ENCODE results near the gene SLC4A9. TPM values are rescaled to one million over a fixed set of nuclear protein-coding genes. Genes with fewer than 3 reads are reported as not detected.
A peak's percentile ranks its signal among the peaks of the same experiment; 100 is the strongest.
"Not testable (repeated sequence)": the region's sequence is repeated elsewhere in the genome, so short reads cannot be mapped to it uniquely, and the experiment has no call there.

SLC4A9 gene
- total RNA-seq, 1 experiment from 2014 or later, result not detected

DNA sequence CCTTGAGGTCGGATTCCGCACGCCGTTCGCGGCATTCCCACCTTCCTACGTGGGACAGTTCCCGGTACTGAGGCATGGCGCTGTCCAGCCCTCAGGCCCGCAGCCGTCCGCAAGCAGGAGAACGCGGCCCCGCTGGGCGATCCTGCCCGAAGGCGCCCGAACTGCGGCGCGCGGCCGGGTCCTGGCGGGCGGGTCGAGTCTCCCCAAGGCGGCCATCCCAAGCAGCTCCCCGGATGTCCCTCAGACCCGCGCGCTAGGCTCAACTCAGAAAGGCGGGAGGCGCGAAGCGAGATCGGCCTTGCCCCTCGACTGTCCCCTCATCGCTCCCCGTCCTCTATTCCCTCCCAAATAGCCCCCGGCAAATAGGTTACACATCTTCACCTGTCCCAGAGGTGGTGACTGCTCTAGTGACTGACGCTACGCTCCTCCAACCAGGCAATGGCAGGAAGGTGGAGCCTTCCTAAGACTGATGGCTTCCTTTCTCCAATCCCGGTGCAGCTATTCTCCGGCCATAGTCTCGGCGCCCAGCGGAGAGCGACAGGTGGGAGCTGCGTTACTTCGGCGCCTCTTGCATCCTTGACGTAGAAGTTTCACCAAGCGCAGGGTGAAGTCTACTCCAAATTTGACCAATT lies 40.9 kb downstream of the SLC4A9 start:
- DNase-seq (ENCODE audit: low read depth), result peak; percentile 94

DNA sequence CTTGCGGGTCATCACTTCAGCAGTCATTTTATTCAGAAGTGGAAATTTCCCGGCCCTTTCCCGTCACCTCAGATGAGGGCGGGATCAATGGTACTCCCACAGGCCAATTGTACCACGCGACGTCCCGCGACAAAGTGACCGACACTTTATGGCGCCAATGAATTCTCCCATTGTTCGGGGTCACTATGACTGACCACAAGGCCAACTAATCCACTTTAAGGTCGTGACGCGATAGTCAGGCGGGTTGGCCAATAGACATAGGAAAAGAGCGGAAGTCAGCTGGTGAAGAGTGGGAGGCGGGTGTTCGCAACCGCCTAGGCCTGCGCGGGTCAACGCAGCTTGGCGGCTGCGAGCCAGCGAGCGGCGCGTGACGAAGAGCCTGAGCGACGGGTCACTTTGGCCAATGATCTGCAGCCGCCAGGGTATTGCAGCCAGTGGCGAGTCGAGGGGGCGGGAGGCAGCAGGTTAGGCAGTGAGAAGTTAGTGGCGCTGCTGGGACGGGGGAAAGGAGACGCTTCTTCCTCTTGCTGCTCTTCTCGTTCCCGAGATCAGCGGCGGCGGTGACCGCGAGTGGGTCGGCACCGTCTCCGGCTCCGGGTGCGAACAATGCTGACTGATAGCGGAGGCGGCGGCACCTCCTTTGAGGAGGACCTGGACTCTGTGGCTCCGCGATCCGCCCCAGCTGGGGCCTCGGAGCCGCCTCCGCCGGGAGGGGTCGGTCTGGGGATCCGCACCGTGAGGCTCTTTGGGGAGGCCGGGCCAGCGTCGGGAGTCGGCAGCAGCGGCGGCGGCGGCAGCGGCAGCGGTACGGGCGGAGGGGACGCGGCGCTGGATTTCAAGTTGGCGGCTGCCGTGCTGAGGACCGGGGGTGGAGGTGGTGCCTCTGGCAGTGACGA lies 41.6 kb downstream of the SLC4A9 start, which contains the start of gene ANKHD1:
TSS of gene ANKHD1 (plus strand) at position 472 of the 896 bp plus-strand sequence. CDS start at position 607, 135 bp downstream.
- DNase-seq (ENCODE audit: low read depth), result peak; percentile 100

DNA sequence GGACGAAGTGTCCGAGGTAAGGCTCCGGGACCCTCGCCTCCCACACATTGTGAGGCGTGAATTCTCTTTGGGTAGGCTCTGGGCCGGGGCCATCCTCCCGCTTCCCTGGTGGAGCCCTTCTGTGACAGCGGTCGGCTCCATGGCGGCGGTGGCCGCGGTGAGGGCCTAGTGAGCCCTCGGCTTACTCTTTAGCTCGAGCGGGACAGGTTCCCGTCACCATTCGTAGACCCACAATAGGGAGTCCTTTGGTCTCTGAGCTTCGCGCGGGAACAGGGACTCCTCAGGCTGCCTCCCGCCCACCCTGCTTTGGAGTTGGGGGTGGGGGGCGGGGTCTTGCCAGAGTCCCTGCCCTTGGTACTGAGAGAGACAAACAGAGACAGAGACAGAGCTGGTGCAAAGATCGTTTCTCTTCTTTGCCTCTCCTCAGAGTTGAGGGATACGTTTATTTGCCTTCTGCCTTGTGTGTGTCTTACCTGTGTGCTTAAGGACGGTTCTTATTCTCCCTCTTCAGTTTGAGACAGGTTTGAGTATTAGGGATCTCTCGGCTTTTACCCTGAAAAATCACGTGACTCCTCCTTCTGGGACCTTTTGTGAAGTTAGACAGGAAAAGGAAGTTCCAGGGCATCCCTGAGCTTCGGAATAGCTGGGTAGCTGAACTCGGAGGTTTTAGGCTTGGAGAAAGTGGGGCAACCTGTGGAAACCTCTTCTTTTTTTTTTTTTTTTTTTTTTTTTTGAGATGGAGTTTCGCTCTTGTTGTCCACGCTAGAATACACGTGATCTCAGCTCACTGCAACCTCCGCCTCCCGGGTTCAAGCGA lies 42.5 kb downstream of the SLC4A9 start:
- DNase-seq (ENCODE audit: low read depth), result peak; percentile 47

DNA sequence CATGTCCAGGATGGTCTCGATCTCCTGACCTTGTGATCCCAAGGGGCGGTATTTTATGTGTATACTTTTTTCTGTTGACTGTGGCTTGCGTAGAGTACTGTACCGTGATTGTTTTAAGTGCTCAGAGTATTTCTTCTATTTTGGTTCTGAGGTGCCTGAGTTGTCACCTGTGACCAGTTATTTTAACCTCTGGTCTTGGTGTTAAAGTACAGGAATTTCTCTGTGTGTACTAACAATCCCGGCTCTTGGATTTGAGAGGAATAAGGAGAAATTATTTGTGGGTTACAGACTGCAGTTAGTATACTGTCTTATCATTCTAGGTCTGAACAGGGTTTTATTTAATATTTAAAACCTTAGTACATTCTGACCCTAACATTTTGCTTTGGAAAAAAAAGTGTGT lies 43.6 kb downstream of the SLC4A9 start:
- DNase-seq (ENCODE audit: low read depth), result no peak

DNA sequence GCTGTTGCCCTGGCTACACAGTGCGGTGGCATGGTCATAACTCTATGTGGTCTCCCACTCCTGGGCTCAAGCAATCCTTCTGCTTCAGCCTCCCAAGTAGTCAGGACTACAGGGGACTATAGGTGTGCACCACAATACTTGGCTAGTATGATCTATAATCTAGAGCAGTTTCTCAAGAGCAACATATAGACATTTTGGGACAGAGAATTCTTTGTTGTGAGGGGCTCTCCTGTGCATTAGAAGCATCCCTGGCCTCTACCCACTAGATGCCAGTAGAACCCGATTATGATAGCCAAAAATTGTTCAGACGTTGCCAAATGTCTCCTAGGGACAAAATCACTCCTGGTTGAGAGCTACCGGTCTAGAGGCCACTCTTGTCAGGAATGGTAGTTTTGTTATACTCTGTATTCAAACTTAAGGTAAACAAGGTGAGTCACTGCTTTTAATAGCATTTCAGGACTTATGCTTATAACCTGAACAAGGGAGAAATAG lies 48.8 kb downstream of the SLC4A9 start:
- DNase-seq (ENCODE audit: low read depth), result no peak

DNA sequence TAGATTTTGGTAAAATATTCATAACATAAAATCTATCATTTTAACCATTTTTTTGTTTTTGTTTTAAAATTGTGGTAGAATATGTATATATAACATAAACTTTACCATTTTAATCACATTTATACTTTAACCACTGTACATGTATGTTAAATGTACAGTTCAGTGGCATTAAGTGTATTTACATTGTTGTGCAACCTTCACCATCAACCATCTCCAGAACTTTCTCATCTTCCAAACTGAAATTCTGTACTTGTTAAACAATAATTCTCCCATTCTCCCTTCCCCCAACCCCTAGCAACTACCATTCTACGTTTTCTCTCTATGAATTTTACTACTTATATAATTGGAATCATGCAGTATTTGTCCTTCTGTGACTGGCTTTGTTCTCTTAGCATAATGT lies 53.2 kb downstream of the SLC4A9 start:
- no peak for DNase-seq (ENCODE audit: low read depth)

DNA sequence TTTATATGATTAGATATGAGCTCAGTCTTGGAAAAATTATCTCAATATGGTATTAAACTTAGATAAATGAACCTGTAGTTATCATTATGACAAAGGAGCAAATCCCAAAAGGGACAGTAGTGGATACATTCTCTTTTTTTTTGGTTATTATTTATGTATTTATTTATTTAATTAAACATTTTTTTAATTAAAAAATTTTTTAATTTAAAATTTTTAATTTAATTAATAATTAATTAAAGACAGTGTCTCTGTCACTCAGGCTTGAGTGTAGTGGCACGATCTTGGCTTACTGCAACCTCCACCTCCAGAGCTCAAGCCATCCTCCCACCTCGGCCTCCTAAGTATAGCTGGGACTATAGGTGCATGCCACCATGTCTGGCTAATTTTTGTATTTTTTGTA lies 57.2 kb downstream of the SLC4A9 start:
- DNase-seq (ENCODE audit: low read depth), result no peak

DNA sequence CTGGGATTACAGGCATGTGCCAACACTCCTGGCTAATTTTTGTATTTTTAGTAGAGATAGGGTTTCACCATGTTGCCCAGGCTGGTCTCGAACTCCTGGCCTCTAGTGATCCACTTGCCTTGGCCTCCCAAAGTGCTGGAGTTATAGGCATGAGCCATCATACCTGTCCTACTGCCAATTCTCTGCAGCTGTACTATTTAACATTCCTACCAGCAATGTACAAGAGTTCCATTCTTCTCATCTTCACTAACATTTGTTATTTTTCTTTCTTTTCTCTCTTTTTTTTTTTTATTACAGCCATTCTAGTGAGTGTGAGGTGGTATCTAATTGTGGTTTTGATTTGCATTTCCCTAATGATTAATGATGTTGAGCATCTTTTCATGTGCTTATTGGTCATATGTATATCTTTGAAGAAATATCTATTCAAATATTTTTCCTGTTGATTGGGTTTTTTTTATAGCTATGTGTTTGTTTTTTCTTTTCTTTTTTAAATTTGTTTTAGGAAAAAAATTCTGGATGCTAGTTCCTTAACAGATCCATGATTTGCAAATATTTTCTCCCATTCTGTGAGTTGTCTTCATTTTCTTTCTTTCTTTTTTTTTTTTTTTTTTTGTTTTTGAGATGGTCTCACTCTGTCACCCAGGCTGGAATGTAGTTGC lies 59.0 kb downstream of the SLC4A9 start:
- DNase-seq (ENCODE audit: low read depth), result no peak

DNA sequence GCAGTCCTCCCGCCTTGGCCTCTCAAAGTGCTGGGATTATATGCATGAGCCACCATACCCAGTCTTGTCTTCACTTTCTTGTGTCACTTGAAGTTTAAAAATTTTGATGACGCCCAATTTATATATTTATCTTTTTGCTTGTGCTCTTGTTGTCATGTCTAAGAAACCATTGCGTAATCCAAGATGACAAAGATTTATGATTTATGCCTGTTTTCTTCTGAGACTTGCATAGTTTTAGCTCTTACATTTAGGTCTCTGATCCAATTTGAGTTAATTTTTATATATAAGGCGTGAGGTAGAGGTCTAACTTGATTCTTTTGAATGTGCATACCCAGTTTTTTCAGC lies 60.2 kb downstream of the SLC4A9 start:
- no peak for DNase-seq (ENCODE audit: low read depth)

DNA sequence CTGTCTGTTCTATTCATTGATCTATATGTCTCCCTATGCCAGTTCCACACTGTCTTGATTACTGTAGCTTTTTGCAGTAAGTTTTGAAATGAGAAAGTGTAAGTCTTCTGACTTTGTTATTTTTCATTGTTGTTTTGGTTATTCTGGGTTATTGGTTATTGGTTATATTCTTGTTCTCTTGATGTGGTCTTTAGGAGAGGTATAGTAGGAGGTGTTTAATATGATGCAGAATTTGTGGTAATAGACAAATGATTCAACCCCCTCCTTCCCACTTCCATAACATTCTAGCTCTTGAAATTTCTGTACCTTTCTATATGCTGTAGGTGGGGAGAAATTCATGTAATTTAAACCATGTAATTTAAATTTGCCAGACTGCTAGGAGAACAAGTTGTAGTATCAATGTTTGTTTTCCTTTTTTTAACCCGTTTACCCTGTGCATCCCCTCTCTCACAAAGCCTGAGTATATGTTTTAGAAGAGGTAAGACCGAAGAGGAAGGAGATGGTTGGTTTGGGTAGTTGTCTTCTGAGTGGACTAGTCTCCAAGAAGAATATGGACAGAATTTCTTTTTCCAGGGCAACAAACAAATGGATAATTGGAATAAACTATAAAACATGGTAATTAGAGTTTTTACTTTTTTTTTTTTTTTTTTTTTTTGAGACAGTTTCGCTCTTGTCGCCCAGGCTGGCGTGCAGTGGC lies 60.8 kb downstream of the SLC4A9 start:
- DNase-seq (ENCODE audit: low read depth), result no peak

DNA sequence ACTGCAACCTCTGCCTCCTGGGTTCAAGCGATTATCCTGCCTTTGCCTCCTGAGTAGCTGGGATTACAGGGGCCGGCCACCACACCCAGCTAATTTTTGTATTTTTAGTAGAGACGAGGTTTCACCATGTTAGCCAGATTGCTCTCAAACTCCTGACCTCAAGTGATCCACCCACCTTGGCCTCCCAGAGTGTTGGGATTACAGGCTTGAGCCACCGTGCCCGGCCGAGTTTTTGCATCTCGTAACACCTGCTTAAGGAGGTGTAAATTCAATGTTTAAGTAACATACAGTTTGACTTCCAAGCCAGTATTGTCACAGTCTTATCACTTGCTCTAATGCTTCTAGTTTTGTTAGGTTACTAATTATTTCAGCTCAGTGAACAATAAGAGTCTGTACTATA lies 61.4 kb downstream of the SLC4A9 start:
- not testable (repeated sequence) for DNase-seq (ENCODE audit: low read depth)

DNA sequence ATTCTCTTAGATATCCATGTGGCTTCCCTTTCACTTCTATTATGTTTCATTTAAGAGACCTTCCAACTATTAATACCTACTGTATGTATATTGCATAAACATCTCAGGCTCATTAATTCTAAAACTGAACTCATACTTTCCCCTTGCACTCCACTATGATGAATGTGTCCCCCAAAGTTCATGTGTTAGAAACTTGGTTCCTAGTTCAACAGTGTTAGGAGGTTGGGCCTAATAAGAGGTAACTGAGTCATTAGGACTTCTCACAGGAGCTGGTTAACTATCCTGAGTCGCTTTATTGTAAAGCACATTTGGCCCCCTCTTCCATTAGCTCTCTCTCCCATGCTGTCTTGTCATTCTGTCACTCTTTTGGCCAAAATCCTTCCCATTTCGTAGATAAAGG lies 63.6 kb downstream of the SLC4A9 start:
- no peak for DNase-seq (ENCODE audit: low read depth)

DNA sequence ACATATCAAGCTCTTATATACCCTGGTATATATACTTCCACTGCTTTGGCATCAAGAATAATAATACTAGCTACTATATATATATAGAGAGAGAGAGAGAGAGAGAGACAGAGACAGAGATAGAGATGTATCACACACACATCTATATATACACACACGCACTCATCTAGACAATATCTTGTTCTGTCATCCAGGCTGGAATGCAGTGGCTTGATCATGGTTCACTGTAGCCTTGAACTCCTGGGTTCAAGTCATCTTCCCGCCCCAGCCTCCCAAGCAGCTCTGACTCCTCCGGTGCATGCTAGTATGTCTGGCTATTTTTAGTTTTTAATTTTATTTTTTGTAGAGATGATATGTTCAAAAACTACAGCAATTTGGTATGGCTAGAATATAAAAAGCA lies 64.1 kb downstream of the SLC4A9 start:
- no peak for DNase-seq (ENCODE audit: low read depth)

Other genes starting within 250 kb of the SLC4A9 start
- gene PURA, start 246.1 kb upstream of the SLC4A9 start, total RNA-seq (2014; rRNA removed; shearing (Covaris generic)), result 9.0 and 10.0 TPM in 2 replicates
- 4.3 and 5.2 TPM in 2 replicates for gene IGIP, start 234.3 kb upstream of the SLC4A9 start, total RNA-seq (2014; rRNA removed; shearing (Covaris generic))
- 22.4 and 29.1 TPM in 2 replicates for gene CYSTM1, start 185.0 kb upstream of the SLC4A9 start, total RNA-seq (2014; rRNA removed; shearing (Covaris generic))
- 86.1 and 114 TPM in 2 replicates for gene PFDN1, start 57.1 kb upstream of the SLC4A9 start, total RNA-seq (2014; rRNA removed; shearing (Covaris generic))
- 3.5 and 3.9 TPM in 2 replicates for gene HBEGF, start 13.6 kb upstream of the SLC4A9 start, total RNA-seq (2014; rRNA removed; shearing (Covaris generic))
- gene ANKHD1, start 41.6 kb downstream of the SLC4A9 start, total RNA-seq (2014; rRNA removed; shearing (Covaris generic)), result 31.4 and 35.2 TPM in 2 replicates
- gene EIF4EBP3, start 187.5 kb downstream of the SLC4A9 start, total RNA-seq (2014; rRNA removed; shearing (Covaris generic)), result not detected in 2 replicates
- gene SRA1, start 197.3 kb downstream of the SLC4A9 start, total RNA-seq (2014; rRNA removed; shearing (Covaris generic)), result 47.7 and 57.1 TPM in 2 replicates
- gene APBB3, start 204.4 kb downstream of the SLC4A9 start, total RNA-seq (2014; rRNA removed; shearing (Covaris generic)), result 2.3 and 5.0 TPM in 2 replicates
- gene SLC35A4, start 204.6 kb downstream of the SLC4A9 start, total RNA-seq (2014; rRNA removed; shearing (Covaris generic)), result 20.8 and 23.7 TPM in 2 replicates

Measured in RPMI7951 (cell line).